Nephron (organoid): ENCODE data around the gene EIF2AK3.

Source experiments
- H3K27ac Mint-ChIP-seq, 3 experiments: 2 replicates each; pipeline ENCODE4 v1.8.0; 2020; ENCODE audit warnings: mixed read lengths in 3 of 3, mild to moderate bottlenecking in 2 of 3, moderate library complexity in 1 of 3
- H3K27me3 Mint-ChIP-seq: 2 replicates; pipeline ENCODE4 v1.8.0; 2021; ENCODE audit warnings: low read depth, mild to moderate bottlenecking, moderate library complexity, mixed read lengths
- H3K36me3 Mint-ChIP-seq: 2 replicates; pipeline ENCODE4 v1.8.0; 2020; ENCODE audit warnings: low read depth, mixed read lengths
- H3K4me1 Mint-ChIP-seq: 2 replicates; pipeline ENCODE4 v1.8.0; 2020; ENCODE audit warnings: mixed read lengths
- H3K4me3 Mint-ChIP-seq, 3 experiments: 2 replicates each; pipeline ENCODE4 v1.8.0; 2020; ENCODE audit warnings: mild to moderate bottlenecking in 3 of 3, mixed read lengths in 3 of 3, moderate library complexity in 2 of 3
- H3K9me3 Mint-ChIP-seq: 2 replicates; pipeline ENCODE4 v1.8.0; 2020; ENCODE audit warnings: mixed read lengths
- CTCF ChIP-seq, 3 experiments: fragments of 200-600 bp; sonication (generic); IDR thresholded peaks; one replicate each; pipeline ENCODE4 v1.5.0; 2021; ENCODE audit warnings: antibody characterized with exemption in 3 of 3; ENCODE audit not compliant: unreplicated experiment in 3 of 3

The EIF2AK3 gene

GRCh38 chr2:88641330-88641729 lies 14.1 kb upstream of the EIF2AK3 start:
- Mint-ChIP-seq H3K9me3 (no peaks in the 10 kb centered on the region), H3K27ac (no peak overlapping the region), H3K4me1 (no peaks in the 10 kb centered on the region), H3K4me3 (no peak overlapping the region), H3K36me3 (no peaks in the 10 kb centered on the region), H3K27me3 (peaks cover 7% of the 10 kb centered on the region)
- no peak for TF ChIP-seq CTCF (IDR thresholded peaks at IDR 0.05; ENCODE audit: unreplicated experiment in 3 of 3)

- H3K27me3 Mint-ChIP-seq = peaks cover under 1% of the 10 kb centered on the region
- H3K9me3 Mint-ChIP-seq = no peaks in the 10 kb centered on the region
- no peak overlapping the region for H3K27ac Mint-ChIP-seq
- TF ChIP-seq CTCF (IDR thresholded peaks at IDR 0.05; ENCODE audit: unreplicated experiment in 3 of 3) = no peak
- no peaks in the 10 kb centered on the region for H3K4me1 Mint-ChIP-seq
- H3K36me3 Mint-ChIP-seq = no peaks in the 10 kb centered on the region
- H3K4me3 Mint-ChIP-seq = no peak overlapping the region
These were observed 12.6 kb upstream of the EIF2AK3 start for GRCh38 chr2:88639865-88640264.

DNA sequence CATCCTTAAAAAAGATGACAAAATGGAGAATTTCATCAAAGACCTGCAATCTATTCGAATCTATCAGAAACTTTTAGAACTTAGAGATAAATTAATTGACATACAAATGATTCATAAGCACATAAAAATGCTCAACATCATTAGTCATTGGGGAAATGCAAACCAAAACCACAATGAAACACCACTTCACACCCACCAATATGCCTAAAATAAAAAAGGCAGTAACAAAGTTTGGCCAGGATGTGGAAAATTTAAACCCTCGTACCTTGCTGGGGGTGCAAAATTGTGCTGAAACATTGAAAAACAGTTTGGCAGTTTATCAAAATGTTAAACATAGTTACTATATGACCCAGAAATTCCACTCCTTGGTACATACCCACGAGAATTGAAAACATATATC lies 11.5 kb upstream of the EIF2AK3 start:
- H3K4me1 Mint-ChIP-seq = no peaks in the 10 kb centered on the region
- no peak for TF ChIP-seq CTCF (IDR thresholded peaks at IDR 0.05; ENCODE audit: unreplicated experiment in 3 of 3)
- H3K4me3 Mint-ChIP-seq = no peak overlapping the region
- H3K27ac Mint-ChIP-seq = no peak overlapping the region
- no peaks in the 10 kb centered on the region for H3K9me3 Mint-ChIP-seq
- H3K27me3 Mint-ChIP-seq = no peaks in the 10 kb centered on the region
- H3K36me3 Mint-ChIP-seq = no peaks in the 10 kb centered on the region

DNA sequence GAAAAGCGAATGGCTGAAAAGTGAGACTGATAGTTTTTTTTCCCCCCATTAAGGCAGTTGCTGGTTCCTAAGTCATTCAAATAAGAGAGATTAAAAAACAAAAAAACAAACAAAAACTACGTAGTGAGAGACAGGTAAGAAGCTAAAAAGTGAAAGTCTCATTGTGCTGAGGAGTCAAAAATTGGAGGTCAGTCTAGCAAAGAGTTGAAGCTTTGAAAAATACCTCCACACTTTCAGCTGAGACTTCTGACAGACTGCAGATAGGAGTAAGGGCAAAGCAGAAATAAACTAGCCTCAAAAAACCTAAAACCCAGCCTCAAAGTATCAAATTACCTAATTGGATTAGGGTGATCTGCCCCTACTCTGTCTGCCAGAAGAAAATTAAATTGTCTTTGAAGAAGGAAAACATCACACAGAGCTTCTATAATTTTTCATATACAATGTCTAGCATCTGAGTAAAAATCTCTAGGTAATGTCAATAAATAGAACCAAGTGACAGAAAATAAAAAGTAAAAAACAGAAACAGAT lies 10.9 kb upstream of the EIF2AK3 start:
- H3K27me3 Mint-ChIP-seq = no peaks in the 10 kb centered on the region
- no peak for TF ChIP-seq CTCF (IDR thresholded peaks at IDR 0.05; ENCODE audit: unreplicated experiment in 3 of 3)
- H3K36me3 Mint-ChIP-seq = no peaks in the 10 kb centered on the region
- no peaks in the 10 kb centered on the region for H3K9me3 Mint-ChIP-seq
- H3K4me1 Mint-ChIP-seq = no peaks in the 10 kb centered on the region
- H3K4me3 Mint-ChIP-seq = no peak overlapping the region
- H3K27ac Mint-ChIP-seq = no peak overlapping the region

- no peaks in the 10 kb centered on the region for H3K27me3 Mint-ChIP-seq
- no peak for TF ChIP-seq CTCF (IDR thresholded peaks at IDR 0.05; ENCODE audit: unreplicated experiment in 3 of 3)
- no peak overlapping the region for H3K27ac Mint-ChIP-seq
- no peaks in the 10 kb centered on the region for H3K4me1 Mint-ChIP-seq
- no peak overlapping the region for H3K4me3 Mint-ChIP-seq
- H3K9me3 Mint-ChIP-seq = no peaks in the 10 kb centered on the region
- H3K36me3 Mint-ChIP-seq = no peaks in the 10 kb centered on the region
These were observed 10.2 kb upstream of the EIF2AK3 start for GRCh38 chr2:88637464-88637863.

DNA sequence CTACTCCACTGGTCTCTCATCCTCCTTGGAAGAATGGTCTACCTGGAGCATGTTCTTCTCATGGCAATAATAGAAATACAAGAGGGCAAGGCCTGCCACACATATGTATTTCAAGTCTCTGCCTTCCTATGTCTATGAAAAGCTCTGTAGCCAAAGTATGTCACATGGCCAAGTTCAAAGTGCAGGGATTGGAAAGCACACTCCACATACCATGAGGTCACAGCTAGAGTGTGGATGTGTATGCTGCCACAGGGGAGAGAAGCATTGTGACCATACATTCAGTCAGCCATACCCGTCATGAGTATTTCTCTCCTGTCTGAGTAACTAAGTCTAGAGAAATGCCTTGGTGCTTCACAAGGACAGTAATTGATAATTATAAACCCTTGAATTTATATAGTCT lies 8.8 kb upstream of the EIF2AK3 start:
- Mint-ChIP-seq H3K4me3 (no peak overlapping the region), H3K9me3 (no peaks in the 10 kb centered on the region), H3K27me3 (no peaks in the 10 kb centered on the region), H3K27ac (no peak overlapping the region), H3K4me1 (no peaks in the 10 kb centered on the region), H3K36me3 (no peaks in the 10 kb centered on the region)
- TF ChIP-seq CTCF (IDR thresholded peaks at IDR 0.05; ENCODE audit: unreplicated experiment in 3 of 3) = no peak
